HG02678 (cell line): ENCODE data around the gene SLC25A41.
A peak's percentile ranks its signal among the peaks of the same experiment; 100 is the strongest.
"Not testable (repeated sequence)": the region's sequence is repeated elsewhere in the genome, so short reads cannot be mapped to it uniquely, and the experiment has no call there.

ENCODE experiments used
- ATAC-seq: cut with Tn5 transposase; IDR thresholded peaks from one replicate; pipeline ENCODE4 v1.9.1; 2021; ENCODE audit warnings: mild to moderate bottlenecking, moderate library complexity; ENCODE audit not compliant: unreplicated experiment

The SLC25A41 gene

DNA sequence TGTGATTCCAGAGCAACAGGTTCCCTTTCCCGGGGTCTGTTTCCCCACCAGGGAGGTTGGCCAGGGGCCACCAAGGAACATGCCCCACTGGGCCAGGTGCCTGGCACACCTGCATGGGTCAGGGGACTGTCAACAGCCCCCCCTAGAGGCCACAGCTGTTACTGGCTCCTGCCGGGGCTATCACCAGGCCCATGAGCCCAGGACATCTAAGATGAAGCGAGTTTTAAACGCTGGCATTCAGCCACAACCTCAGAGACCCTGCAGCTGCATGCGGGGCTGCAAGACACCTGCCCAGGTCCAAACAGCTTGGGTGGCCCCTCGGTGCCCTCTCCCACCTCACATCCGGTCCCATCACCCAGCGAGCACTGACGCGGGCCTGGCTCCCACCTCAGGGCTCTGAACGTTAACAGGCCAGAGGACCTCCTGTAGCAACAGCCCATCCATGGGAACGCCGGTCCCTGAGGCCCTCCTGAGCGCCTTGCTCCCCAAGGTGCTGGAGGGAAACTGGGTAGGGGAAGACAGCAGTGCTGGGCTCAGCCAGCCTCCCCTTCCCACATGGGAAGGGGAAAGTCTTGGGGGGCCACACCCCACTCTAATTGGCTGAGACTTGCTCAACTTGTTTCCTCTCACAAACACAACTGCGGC lies 21.0 kb downstream of the SLC25A41 start:
- ATAC-seq: no peak

DNA sequence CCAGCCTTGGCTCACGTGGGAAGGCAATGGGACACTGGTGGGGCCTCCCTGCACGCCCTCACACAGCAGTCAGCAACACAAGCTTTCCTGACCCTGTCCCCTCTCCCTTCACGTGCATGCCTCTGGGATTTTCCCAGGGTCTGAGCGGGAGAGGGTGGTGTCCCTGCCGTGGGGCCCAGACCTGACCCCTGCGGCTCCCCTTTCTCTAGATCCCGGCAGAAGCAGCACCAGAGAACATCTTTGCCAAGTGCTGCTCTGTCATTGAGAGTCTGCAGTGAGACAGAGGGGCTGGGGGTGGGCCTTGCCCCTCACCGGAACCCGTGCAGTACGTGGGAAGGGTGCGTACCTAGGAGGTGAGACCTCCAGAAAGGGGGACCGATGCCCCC lies 21.5 kb downstream of the SLC25A41 start:
- ATAC-seq: no peak

DNA sequence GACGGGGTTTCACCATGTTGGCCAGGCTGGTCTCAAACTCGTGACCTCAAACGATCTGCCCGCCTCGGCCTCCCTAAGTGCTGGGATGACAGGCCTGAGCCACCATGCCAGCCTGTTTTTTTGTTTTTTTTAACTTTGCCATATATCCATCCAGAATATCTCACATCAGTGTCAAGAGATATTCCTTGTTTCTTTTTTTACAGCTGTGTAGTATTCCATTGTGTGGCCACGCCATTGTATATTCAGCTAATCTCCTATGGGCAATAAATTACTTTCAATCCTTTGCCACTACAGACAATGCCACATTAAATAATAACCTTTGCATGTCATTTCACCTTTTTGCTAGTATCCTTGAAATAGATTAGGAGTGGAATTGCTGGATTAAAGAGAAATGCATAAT lies 24.2 kb downstream of the SLC25A41 start:
- ATAC-seq: no peak

DNA sequence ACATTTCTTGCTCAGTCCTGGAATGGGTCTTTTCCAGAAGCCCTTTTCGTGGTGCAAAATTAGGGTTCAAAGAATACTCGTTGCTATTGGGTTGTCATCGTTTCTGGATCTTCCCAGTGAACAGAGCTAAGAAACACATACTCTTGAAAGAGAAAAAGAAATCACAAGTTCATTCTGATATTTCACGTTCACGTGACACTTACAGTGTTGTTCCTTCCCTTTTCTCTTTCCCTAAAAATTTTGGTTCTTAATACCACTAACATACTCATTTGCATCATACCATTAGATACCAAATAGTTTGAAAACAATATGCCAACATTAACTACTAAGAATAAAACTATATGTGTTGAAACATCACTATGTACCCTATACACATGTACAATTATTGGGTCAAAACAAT lies 27.2 kb downstream of the SLC25A41 start:
- ATAC-seq: no peak

DNA sequence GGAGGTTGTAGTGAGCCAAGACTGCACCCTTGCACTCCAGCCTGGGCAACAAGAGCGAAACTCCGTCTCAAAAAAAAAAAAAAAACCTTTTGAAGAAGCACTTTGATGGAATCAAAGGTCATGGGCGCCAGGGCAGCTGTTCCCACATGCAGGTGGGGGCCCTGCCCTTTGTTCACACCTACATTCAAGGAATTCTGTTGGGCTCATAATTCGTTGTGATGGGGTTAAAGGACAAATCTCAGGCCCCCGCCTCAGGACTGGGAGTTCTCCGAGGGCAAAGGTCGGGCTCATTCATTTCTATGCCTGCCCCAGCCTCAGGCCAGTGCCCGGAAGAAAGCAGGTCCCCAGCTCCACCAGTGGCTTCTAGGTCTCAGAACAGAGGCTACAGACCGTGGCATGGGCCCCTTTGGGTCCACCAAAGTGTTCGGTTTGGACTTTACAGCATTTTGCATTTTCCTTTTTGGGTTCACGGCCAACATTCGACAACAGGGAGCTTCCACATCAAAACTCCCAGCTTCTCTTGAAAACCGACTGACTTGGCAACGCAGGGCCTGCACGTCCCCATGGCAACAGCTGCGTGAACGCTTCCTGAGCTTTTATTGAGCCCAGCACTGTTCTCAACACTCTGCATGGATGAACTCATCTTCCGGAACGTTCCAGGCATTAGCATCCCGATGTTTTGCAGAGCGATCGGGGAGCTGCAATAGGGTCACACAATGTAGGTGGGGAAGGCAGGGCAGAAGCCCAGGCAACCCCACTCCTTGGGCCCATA lies 30.5 kb downstream of the SLC25A41 start:
- no peak for ATAC-seq

DNA sequence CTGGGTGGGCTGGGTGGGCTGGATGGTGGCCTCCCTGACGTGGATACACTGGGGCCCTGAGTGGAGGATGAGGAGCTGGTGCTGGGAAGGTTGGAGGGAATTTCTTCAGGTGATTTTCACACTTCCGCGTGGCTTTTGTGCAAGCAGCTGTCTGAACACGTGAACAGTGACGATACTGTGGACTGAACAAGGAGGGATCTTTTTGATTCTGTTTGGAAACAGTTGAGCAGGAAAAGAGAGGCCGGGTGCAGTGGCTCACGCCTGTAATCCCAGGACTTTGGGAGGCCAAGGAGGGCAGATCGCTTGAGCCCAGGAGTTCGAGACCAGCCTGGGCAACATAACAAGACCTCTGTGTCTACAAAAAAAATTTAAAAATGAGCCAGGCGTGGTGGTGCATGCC lies 31.5 kb downstream of the SLC25A41 start:
- ATAC-seq: no peak

DNA sequence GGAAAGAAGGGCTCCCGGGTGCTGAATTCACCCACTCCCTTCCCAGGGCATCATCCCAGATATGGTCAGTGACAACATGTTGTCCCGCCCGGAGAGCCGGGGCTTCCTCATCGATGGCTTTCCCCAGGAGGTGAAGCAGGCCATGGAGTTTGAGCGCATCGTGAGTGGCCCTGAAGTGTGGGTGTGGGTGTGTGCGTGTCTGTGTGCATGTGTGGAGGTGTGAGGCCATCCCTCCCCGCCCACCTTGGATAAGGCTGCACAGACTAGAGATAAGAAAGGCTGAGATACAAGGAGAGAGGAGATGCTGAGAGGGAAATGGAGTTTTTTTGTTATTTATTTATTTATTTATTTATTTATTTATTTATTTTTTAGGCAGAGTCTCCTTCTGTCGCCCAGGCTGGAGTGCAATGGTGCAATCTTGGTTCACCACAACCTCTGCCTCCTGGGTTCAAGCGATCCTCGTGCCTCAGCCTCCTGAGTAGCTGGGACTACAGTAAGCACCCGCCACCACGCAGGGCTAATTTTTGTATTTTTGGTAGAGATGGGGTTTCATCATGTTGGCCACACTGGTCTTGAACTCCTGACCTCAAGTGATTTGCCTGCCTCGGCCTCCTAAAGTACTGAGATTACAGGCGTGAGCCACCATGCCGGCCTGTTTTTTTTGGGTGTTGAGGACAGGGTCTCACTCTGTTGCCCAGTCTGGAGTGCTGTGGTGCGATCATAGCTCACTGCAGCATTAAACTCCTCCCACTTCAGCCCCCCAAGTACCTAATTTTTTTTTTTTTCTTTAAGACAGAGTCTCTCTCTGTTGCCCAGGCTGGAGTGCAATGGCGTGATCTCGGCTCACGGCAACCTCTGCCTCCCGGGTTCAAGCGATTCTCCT lies 33.3 kb downstream of the SLC25A41 start:
- ATAC-seq: not testable (repeated sequence)

DNA sequence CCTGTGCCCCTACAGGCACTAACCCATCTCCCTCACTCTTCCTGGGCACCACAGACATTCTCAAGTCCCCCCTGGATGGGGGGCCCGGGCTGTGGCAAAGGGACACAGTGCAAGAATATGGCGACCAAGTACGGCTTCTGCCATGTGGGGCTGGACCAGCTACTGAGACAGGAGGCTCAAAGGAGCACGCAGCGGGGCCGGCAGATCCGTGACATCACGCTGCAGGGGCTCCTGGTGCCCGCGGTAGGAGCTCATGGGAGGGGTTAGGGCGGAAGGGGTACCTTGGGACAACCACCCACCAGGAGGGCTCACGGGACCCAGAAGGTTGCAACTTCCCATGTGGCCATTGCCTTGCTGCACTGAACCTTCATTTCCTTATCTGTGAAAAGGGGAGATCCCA lies 37.3 kb downstream of the SLC25A41 start:
- ATAC-seq: no peak

DNA sequence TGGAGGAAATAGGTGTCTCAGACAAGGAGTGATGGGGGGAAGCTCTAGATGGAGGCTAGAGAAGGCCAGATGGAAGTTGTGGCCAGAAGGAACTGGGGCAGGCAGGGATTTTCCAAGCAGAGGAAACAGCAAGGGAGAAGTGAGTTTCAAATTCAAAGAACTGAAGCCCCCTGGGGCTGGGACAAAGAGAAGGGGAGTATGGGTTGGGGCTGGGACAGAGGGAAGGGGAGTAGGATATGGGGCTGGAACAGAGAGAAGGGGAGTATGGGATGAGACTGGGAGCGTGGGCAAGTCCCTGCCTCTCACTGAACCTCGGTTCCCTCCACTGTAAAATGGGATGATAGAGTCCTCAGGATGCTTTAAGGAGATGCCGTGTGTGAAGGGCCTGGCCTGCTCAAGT lies 38.7 kb downstream of the SLC25A41 start:
- no peak for ATAC-seq

DNA sequence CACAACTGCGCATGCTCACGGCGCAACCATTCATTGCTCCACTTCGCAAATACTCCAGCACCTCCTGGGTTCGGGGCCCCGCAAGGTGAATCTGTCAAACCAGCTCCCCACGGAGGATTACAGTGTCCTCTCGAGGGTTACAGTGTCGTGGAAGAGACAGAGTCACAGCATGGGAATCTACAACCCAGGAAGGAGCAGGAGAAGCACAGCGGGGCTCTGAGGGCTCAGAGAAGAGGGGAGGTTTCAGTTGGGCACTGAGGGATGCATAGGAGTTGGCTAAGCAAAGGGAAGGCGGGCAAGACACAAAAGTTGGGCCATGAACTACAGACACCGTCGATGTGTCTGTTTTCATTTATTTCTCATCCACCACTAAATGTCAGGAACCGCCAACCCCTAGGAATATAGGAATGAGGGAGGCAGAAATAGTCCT lies 39.6 kb downstream of the SLC25A41 start:
- ATAC-seq: no peak

DNA sequence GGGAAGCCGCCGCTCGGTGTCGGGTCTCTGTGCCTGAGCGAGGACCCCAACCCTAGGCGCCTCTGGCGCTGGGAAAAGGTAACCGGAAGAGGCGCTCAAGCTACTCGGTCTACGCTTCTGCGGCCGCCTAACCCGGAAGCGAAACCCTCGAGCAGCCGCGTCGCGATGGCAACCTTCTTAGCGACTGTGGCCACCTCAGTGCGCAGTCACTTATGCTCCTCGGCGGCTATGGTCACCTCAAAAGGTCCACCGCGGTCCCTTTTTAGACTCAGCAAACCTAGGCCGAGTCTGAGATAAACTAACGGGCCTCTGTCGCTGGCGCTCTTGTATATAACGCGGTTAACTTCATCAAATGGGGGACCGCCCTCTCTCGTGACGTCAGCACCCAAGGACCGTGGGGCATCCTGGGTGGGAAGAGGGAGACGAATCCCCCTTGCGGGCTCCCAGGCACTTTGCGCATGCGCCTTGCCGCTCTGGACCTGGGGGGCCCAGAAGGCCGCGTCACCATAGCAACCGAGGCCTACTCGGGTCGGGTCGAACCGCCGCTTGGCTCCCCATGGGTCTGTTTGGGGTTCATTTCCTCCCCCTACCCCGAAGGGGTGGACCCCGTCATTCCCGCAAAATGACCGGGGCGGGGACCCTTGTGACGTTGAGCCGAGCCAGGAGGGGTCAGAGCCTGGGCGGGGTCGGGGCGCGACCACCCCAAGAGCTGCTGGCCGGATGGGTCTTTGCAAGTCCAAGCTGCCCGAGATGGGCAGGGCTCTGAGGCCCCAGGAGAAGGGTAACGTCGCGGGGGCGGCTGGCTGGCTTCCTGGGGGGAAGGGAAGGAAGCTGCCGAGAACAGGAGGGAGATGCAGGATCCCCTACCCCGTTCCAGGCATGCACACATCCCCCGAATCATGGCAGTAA lies 40.2 kb downstream of the SLC25A41 start, which contains the start of gene GTF2F1:
Gene GTF2F1, minus strand, starts transcription at position 91 of the 909 bp plus-strand sequence. CDS start 169 bp downstream, outside the sequence.
- peak; percentile 86 for ATAC-seq

DNA sequence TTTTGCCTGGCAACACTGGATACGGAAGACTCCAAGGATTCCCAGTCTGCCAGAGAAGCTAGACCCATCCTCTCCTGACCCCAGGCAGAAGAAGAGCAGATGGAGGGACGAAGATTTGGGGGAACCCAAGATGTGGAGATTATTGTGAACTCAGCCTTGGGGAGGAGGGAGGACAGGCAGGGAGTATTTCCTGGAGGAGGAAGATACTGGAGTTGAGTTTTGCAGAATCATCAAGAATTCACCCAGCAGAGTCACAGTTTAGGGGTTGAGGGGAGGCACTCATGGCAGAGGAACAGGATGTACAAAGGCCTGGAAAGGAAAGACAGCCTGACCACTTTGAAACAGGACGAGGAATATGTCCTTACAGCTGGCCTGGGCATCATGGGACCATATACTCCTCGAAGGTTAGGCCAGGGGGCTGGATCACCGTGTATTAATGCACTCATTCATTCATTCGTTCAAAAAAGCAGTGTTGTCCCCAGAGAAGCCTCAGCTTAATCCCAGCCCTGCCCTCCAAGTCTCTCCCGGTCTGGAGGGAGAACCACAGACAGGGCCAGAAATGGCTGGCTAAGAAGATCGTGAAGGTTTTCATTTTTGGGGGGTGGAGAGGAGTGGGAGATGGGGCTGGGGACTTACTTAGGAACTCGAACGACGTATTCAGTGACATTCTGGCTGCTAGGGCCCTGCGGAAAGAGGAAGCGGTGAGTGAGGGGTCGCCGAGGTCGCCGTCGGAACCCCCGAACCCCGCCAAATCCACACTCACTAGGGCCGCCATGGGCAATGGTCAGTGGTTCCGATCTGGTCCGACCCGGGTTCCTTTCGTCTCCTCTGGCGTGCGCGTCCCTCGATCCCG lies 41.1 kb downstream of the SLC25A41 start:
- ATAC-seq: no peak

DNA sequence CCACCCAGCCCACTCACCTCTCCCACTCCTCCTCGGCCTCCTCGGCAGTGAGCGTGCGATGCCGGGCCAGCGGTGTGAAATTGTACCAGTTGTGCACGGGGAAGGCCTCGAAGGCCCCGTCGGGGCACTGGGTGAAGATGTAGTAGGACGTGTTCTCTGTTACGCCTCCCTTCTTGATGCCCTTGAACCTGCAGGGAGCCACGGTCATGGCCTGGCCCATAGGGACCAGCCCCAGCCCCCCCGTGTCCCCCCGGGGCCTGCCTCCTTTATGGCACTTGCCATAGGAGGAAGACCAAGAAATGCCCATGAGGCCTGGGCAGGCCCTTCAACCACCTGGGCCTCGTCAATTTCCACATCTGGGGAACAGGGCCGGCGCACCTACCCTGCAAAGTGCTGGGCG lies 46.2 kb downstream of the SLC25A41 start:
- ATAC-seq: no peak

DNA sequence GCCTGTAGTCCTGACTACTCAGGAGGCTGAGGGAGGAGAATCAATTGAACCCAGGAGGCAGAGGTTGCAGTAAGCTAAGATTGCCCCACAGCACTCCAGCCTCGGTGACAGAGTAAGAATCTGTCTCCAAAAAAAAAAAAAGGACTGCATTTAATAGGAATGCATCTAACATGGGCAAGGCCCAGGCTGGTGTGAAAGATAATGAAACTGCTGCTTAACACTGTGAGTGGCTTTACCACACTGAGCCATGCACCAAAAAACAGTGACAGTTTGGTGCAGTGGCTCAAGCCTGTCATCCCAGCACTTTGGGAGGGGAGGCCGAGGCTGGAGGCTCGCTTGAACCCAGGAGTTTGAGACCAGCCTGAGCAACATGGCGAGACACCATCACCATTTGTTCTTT lies 49.2 kb downstream of the SLC25A41 start:
- no peak for ATAC-seq

DNA sequence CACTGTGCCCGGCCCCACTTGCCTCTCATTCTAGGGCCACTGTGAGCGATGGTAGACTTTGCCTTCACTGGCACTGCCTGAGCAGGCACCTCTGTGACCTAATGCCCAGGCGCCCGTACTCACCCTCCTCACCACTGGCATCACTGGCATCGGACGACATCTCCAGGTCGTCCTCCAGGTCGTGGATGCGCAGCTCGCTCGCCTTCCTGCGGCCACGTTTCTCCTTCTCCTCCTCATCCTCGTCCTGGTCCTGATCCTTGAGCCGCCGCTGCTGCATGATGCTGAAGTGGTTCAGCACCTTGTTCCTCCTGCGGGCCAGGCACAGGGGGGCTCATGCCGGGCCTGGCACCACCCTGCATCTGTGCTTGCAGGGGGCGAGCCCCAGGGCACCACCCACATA lies 50.4 kb downstream of the SLC25A41 start:
- ATAC-seq: no peak

DNA sequence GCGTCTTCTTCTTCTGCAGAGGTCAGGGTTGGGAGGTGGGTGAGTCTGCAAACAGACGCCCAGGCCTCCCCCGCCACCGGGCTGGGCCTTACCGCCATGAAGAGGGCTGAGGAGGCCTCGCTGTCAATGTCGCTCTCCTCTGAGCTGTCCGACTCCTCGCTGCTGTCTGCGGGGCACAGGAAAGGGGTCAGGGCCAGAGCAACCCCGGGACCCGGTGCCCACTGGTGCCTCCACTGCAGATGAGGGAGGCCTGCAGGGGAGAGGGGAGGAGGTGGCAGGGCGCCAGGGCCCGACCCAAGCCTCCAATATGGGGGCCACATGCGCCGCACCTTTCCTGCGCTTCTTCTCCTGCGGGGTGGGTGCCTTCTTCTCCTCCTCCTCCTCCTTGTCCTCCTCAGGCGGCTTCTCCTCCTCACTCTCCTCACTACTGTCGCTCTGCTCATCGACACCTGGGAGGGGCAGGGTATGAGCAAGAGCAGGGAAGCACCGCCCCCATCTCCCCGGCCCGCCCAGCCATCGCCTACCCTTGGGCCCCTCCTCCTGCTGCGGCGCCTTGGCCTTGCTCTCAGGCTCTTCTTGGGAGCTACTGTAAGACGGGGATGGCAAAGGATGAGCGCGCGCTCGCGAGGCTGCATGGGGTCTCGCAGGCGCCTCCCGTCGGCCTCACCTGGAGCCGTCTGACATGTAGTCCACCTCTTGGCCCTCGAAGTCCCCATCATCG lies 52.4 kb downstream of the SLC25A41 start:
- ATAC-seq: no peak

DNA sequence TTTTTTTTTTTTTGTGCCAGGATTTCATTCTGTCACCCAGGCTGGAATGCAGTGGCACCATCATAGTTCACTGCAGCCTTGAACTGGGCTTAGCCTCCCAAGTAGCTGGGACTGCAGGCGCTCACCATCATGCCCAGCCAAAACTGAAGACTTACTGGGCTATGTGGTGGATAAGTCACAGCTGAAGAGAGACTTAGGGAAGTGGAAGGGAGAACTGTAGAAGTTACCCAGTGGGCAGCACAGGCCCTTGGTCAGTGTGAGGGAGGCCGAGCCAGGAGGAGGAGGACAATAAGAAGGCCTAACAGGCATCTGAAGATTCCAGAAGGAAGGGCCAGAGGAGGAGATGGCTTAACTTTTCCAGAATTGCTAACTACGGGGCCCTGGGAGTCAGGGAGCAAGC lies 53.8 kb downstream of the SLC25A41 start:
- no peak for ATAC-seq

DNA sequence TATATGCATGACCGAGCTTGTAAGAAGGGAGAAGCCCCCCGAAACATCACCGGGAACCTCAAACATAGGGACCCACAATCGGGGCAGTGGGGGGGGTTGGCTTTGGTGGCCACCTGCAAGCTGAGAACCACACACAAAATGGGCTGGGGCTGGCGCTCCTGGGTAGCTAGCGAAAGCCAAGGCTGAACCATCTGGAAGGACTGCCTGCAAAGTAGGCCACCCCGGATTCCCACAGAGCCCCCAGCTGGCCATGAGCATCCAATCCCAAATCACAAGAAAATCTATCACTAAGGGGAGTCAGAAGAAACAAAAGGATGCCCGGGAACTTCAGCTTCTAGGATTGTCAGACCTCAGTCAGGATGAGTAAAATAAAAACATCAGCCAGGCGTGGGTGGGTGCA lies 55.1 kb downstream of the SLC25A41 start:
- no peak for ATAC-seq

DNA sequence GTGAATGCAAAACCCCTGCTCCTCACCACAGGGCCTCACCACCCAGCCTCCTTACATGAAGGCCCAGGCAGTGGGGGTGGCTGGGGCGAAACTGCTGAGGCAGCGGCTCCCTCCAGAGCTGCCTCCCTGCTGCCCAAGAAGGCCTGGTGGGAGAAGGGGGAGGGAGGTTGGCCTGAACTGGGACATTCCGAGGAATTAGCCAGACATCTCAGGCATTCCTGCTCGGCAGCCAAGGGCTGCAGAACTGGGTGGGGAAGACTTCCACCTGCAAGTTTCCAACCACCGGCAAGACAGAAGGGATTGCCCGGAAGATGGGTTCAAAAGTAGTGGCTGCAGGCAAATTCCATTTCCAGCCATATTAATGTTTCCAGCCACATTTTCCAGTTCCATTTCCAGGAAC lies 55.5 kb downstream of the SLC25A41 start:
- no peak for ATAC-seq
